Measurements from ENCODE around the gene CCDC187.

GRCh38 chr9:136321561-136321960, 17.7 kb upstream of the CCDC187 start:
- TF ChIP-seq, protein P1, sequence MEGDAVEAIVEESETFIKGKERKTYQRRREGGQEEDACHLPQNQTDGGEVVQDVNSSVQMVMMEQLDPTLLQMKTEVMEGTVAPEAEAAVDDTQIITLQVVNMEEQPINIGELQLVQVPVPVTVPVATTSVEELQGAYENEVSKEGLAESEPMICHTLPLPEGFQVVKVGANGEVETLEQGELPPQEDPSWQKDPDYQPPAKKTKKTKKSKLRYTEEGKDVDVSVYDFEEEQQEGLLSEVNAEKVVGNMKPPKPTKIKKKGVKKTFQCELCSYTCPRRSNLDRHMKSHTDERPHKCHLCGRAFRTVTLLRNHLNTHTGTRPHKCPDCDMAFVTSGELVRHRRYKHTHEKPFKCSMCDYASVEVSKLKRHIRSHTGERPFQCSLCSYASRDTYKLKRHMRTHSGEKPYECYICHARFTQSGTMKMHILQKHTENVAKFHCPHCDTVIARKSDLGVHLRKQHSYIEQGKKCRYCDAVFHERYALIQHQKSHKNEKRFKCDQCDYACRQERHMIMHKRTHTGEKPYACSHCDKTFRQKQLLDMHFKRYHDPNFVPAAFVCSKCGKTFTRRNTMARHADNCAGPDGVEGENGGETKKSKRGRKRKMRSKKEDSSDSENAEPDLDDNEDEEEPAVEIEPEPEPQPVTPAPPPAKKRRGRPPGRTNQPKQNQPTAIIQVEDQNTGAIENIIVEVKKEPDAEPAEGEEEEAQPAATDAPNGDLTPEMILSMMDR (IDR thresholded peaks at IDR 0.05) = no peak
- TF ChIP-seq POLR2A (IDR thresholded peaks at IDR 0.05) = no peak

All from right lobe of liver (tissue), 4 donors.